ENCODE measurements around the gene RFXANK. TPM values are rescaled to one million over a fixed set of nuclear protein-coding genes. Genes with fewer than 3 reads are reported as not detected.

The RFXANK gene
- polyA plus RNA-seq, 2 of the 4 experiments (the other 2 are of a cell fraction): 23.4 to 30.6 TPM

DNA sequence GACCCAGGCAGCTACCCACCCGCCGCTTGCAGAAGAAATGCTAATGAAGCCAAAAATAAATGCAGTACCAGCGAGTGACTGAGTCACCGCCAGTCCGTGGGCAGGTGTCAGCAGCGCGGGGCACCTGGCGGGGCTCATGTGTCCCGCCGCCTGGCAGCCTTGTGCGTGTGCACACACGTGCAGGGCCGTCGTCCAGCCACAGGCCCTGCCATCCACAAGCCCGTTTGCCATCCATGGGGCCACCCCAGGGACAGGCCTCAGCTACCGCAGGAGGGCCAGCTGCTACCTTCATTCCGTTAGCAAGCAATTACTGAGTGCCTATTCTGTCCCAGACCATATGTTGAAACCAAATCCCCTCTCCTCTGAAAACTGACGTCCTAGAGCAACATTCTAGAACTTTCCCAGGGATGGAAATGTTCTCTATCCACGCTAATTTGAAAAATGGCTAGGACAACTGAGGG lies 40.2 kb downstream of the RFXANK start:
- POLR2A ChIA-PET: no interaction called here

DNA sequence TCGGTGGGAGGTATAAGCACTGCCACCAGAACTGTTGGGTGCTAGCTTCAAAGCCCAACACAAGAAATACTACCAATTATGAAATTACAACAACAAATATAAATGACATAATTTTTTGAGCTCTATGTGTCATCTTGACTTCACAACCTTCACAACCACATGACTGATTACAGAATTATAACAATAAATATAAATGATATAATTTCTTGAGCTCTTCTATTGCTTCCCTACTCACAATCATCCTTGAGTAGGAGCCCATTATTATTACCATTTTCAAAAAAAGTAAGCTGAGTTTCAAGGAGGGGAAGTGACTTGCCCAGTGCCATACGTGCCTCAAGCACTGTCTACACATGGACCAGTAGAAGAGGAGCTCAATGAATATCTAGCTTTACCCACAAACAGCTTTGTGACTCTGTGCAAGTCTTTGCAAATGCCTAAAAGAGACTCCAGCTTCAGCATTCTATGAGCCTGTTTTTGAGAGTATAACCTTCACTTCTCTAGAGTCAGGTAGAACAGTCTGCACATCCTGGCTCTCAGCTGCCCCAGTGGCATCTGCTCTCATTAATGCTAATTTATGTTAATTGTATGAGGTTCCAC lies 42.3 kb downstream of the RFXANK start:
- DNase-seq (ENCODE audit: low read depth in 1 of 2, low spot score in 1 of 2) (no peak), ATAC-seq (no peak), FAIRE-seq (no peak)
- ChIA-PET POLR2A (no interaction called here), CTCF (interaction anchor here (0.6 to 1.7 kb wide), 4 partner anchors 9 to 191 kb away, joined by 3 to 9 read pairs (median 3); no protein-coding TSS in a partner anchor)
- Histone ChIP-seq H3K27ac (no peak overlapping the region), H3K4me1 (no peaks in the 10 kb centered on the region), H3K9me3 (peaks cover 15% of the 10 kb centered on the region; the same call in 2 of the 3 replicates), H3K4me3 (no peak overlapping the region), H3K4me2 (no peak overlapping the region)
- TF ChIP-seq KDM1A (IDR thresholded peaks at IDR 0.05; ENCODE audit: low read depth) (no peak), CTCF (IDR thresholded peaks at IDR 0.05) (no peak), SMC3 (IDR thresholded peaks at IDR 0.05) (no peak), RFX5 (IDR thresholded peaks at IDR 0.05) (no peak), REST (IDR thresholded peaks at IDR 0.05) (no peak), JUNB (IDR thresholded peaks at IDR 0.05) (no peak), TFCP2L1 (CRISPR knock-in tag; IDR thresholded peaks at IDR 0.05) (no peak), RAD21 (conservative IDR thresholded peaks at IDR 0.05 in 1 of 2, IDR thresholded peaks at IDR 0.05 in 1 of 2) (no peak), FOSB (CRISPR knock-in tag; IDR thresholded peaks at IDR 0.05) (no peak), HOXB13 (CRISPR knock-in tag; IDR thresholded peaks at IDR 0.05; ENCODE audit: low read depth) (no peak)
- TF ChIP-seq, protein P1, sequence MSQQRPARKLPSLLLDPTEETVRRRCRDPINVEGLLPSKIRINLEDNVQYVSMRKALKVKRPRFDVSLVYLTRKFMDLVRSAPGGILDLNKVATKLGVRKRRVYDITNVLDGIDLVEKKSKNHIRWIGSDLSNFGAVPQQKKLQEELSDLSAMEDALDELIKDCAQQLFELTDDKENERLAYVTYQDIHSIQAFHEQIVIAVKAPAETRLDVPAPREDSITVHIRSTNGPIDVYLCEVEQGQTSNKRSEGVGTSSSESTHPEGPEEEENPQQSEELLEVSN (IDR thresholded peaks at IDR 0.05; ENCODE audit: borderline replicate concordance, low read depth): no peak
- 15% methylated on average over 2 of the region's 2 CpGs for WGBS (ENCODE audit: missing lambda C conversion rate)

More for the DNA sequence above, 40.2 kb downstream of the RFXANK start:
- WGBS (ENCODE audit: missing lambda C conversion rate): 48% methylated on average over 18 of the region's 19 CpGs
- Histone ChIP-seq H3K27ac (no peak overlapping the region), H3K4me1 (no peaks in the 10 kb centered on the region), H3K4me3 (no peak overlapping the region), H3K4me2 (no peak overlapping the region), H3K9me3 (peaks cover 15% of the 10 kb centered on the region; the same call in 2 of the 3 replicates)
- FAIRE-seq (no peak), ATAC-seq (no peak), DNase-seq (ENCODE audit: low read depth in 1 of 2, low spot score in 1 of 2) (no peak)
- CTCF ChIA-PET: interaction anchor here (0.6 to 1.0 kb wide), 2 partner anchors 57 to 146 kb away, joined by 3 read pairs; no protein-coding TSS in a partner anchor
- no peak for TF ChIP-seq RNF2 (IDR thresholded peaks at IDR 0.05; ENCODE audit: borderline replicate concordance, low read depth)
- no peak for TF ChIP-seq EHMT2 (IDR thresholded peaks at IDR 0.05; ENCODE audit: low read depth)
- TF ChIP-seq JUNB (IDR thresholded peaks at IDR 0.05): no peak
- no peak for TF ChIP-seq CBX8 (IDR thresholded peaks at IDR 0.05)
- no peak for TF ChIP-seq FOSL2 (IDR thresholded peaks at IDR 0.05)
- TF ChIP-seq FOSL2 (CRISPR knock-in tag; IDR thresholded peaks at IDR 0.05): no peak
- no peak for TF ChIP-seq KDM5A (IDR thresholded peaks at IDR 0.05)
- TF ChIP-seq CHD4 (IDR thresholded peaks at IDR 0.05; ENCODE audit: borderline replicate concordance): no peak
- no peak for TF ChIP-seq EP300 (IDR thresholded peaks at IDR 0.05)
- no peak for TF ChIP-seq RCOR1 (IDR thresholded peaks at IDR 0.05; ENCODE audit: low read depth, low read length)
- TF ChIP-seq BHLHE40 (IDR thresholded peaks at IDR 0.05; ENCODE audit: low read depth, low read length): no peak
